Spinal cord (tissue), 10 donors: ENCODE data around the gene CCL7. TPM values are rescaled to one million over a fixed set of nuclear protein-coding genes. Genes with fewer than 3 reads are reported as not detected.
A peak's percentile ranks its signal among the peaks of the same experiment; 100 is the strongest.

Source experiments
- DNase-seq, 6 donors: peaks; one replicate each; pipeline versions ENCODE4 v3.0.0 to v3.0.0-alpha.2; 2013 to 2015; ENCODE audit warnings: low spot score in 6 of 6, low read depth in 4 of 6
- H3K27ac ChIP-seq: one replicate; pipeline ENCODE4 v1.5.1; 2013; ENCODE audit warnings: low read depth, low read length, control low read depth
- H3K27me3 ChIP-seq: one replicate; pipeline ENCODE4 v1.6.1; 2013; ENCODE audit warnings: low read length; ENCODE audit not compliant: control insufficient read depth, insufficient read depth
- H3K36me3 ChIP-seq: one replicate; pipeline ENCODE4 v1.6.1; 2013; ENCODE audit warnings: low read length; ENCODE audit not compliant: control insufficient read depth, insufficient read depth
- H3K4me1 ChIP-seq: one replicate; pipeline ENCODE4 v1.6.1; 2013; ENCODE audit warnings: low read length; ENCODE audit not compliant: control insufficient read depth, insufficient read depth
- H3K4me3 ChIP-seq: one replicate; pipeline ENCODE4 v1.5.1; 2013; ENCODE audit warnings: low read depth, low read length, control low read depth
- H3K9me3 ChIP-seq: one replicate; pipeline ENCODE4 v1.6.1; 2013; ENCODE audit warnings: low read length; ENCODE audit not compliant: control insufficient read depth, insufficient read depth
- WGBS: methylation state at CpG from one replicate; pipeline ENCODE4 v1.1.5; 2013; ENCODE audit warnings: missing lambda C conversion rate; ENCODE audit not compliant: insufficient coverage; 5-methylcytosine and 5-hydroxymethylcytosine counted together
- polyA plus RNA-seq, 2 donors: library from polyadenylated mRNA; unstranded; fragments of 120-200 nt; gene quantifications; one replicate each; pipeline ENCODE4 v1.2.1, GENCODE V29; 2013; ENCODE audit not compliant: insufficient read length in 2 of 2
- total RNA-seq, 2 donors: library from RNA; depleted of rRNA in 1 of 2; stranded (reverse); fragments of 120-200 nt in 1 of 2; fragments of >200 nt in 1 of 2; gene quantifications; one replicate each; pipeline versions ENCODE4 v1.2.3 to v1.2.4, GENCODE V29; 2013 to 2014
- donor health status: healthy.

CCL7 gene
- total and polyA plus RNA-seq, 4 donors: not detected

DNA sequence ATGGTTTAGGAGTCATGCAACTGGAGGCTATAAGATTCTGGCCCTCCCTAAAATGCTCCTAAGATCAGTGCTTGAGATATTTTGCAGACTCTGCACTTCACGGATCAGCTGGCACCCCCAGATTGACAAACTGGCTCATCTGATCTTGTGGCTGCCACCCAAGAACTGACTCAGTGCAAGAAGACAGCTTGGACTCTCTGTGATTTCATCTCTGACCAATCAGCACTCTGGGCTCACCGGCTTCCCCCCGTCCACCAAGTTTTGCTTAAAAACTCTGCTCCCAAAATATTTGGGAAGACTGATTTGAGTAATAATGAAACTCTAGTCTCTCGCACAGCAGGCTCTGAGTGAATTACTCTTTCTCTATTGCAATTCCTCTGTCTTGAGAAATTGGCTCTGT lies 41.2 kb upstream of the CCL7 start:
- Histone ChIP-seq H3K27ac (no peak overlapping the region), H3K27me3 (no peaks in the 10 kb centered on the region), H3K36me3 (no peaks in the 10 kb centered on the region), H3K4me3 (no peak overlapping the region), H3K9me3 (peaks cover 8% of the 10 kb centered on the region), H3K4me1 (peaks cover under 1% of the 10 kb centered on the region)
- WGBS: 88% methylated on average over 2 of the region's 4 CpGs
- DNase-seq: no peak

DNA sequence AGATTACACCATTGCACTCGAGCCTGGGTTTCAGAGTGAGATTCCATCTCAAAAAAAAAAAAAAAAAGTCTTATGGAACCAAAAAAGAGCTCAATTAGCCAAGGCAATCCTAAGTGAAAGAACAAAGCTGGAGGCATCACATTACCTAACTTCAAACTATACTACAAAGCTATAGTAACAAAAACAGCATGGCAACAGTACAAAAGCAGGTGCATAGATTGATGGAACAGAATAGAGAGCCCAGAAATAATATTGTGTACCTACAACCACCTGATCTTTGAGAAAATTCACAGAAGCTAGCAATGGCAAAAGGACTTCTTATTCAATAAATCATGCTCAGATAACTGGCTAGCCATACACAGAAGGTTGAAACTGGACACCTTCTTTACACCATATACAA lies 39.7 kb upstream of the CCL7 start:
- H3K27me3 ChIP-seq: no peaks in the 10 kb centered on the region
- peaks cover 8% of the 10 kb centered on the region for H3K9me3 ChIP-seq
- peaks cover 4% of the 10 kb centered on the region for H3K4me1 ChIP-seq
- no peak overlapping the region for H3K27ac ChIP-seq
- no peaks in the 10 kb centered on the region for H3K36me3 ChIP-seq
- WGBS: no CpG with 5 or more reads among the region's 1 CpG
- no peak for DNase-seq
- H3K4me3 ChIP-seq: no peak overlapping the region

DNA sequence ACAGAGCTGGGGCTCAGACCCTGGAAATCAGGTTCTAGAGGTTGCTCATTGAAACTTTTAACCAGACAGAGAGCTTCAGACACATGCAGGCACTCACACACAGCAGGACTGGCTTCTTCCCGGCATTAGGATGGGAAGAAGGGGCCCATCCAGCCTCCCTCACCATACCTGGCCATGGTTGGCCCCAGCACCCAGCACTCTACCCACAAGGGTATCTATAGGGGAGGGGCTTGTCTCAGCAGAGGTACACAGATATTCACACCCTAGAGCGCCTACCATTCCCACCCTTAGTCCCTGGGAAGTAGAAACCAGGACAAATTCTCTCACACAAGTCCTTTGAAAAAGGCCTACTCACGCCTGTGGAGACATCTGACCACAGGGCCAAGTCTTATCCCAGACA lies 35.4 kb upstream of the CCL7 start:
- Histone ChIP-seq H3K4me1 (peaks cover 11% of the 10 kb centered on the region), H3K36me3 (no peaks in the 10 kb centered on the region), H3K27me3 (no peaks in the 10 kb centered on the region), H3K4me3 (no peak overlapping the region), H3K27ac (peak overlapping the region; percentile 34), H3K9me3 (peaks cover 6% of the 10 kb centered on the region)
- DNase-seq: no peak
- WGBS: no CpG with 5 or more reads among the region's 3 CpGs

DNA sequence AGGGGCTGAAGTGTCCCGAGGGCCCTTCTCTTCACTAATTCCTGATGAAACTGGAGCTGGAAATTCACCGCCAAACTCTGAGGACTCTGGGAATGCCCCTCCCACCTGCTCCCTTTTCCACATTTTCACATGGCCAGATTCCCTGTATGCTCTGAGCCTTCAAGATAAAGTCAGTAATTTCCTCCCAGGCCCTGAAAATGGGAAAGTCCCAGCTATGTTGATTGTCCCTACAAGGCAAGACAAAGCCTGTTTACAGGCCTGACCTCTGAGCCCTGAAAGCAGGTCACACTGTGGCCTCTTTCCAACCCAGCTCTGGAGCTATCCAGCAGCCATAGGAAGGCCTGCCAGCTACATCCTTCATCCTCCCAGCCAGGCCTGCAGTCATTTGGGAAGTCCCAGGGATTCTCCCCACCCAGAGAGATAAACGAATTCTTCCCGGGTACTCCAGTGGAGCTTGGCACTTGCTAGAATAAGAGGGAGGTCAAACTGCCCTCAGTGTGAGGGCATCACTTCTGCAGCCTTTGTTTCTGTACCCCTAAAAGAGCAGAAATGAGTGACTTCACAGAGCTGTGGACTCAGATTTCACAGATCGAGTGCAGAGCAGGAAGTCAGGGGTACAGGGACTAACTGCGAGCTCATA lies 34.5 kb upstream of the CCL7 start:
- H3K9me3 ChIP-seq: peaks cover 2% of the 10 kb centered on the region
- no peaks in the 10 kb centered on the region for H3K27me3 ChIP-seq
- peak in 1 of 6 donors; percentile 58 for DNase-seq
- no peaks in the 10 kb centered on the region for H3K36me3 ChIP-seq
- WGBS: 70% methylated on average over 5 of the region's 6 CpGs
- peak overlapping the region; percentile 34 for H3K27ac ChIP-seq
- H3K4me3 ChIP-seq: no peak overlapping the region
- peaks cover 11% of the 10 kb centered on the region for H3K4me1 ChIP-seq

DNA sequence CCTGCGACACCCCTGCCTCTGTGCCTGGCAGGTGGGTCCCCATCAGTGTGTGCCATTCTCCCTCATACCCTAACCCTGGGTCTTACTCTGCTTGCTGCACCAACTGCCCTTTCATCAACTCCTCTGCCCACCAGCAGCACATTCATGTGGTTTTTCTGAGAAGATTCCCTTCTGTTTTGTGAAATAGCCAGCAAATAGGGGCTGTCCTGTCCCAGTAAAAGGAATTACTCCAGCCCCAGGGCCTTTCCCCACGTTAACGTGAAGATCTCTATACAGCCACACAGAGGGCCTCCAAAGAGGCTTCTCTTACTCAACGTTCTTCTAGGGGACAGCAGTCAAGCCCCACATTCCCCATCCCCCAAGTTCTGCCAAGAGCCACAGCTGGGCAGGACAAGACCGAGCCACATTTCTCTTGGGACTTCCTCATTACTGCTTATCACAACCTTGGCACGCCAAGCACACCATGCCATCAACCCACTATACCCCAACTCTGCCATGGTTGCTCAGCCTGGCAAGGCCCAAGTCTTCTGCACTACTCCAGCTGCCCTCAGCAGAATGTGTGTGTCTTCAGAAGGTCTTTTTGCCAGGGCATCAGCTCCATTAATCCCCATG lies 33.6 kb upstream of the CCL7 start:
- H3K4me1 ChIP-seq: peaks cover 11% of the 10 kb centered on the region
- H3K4me3 ChIP-seq: no peak overlapping the region
- H3K36me3 ChIP-seq: no peaks in the 10 kb centered on the region
- 81% methylated on average over 6 of the region's 6 CpGs for WGBS
- H3K9me3 ChIP-seq: no peaks in the 10 kb centered on the region
- no peaks in the 10 kb centered on the region for H3K27me3 ChIP-seq
- H3K27ac ChIP-seq: no peak overlapping the region
- no peak for DNase-seq

DNA sequence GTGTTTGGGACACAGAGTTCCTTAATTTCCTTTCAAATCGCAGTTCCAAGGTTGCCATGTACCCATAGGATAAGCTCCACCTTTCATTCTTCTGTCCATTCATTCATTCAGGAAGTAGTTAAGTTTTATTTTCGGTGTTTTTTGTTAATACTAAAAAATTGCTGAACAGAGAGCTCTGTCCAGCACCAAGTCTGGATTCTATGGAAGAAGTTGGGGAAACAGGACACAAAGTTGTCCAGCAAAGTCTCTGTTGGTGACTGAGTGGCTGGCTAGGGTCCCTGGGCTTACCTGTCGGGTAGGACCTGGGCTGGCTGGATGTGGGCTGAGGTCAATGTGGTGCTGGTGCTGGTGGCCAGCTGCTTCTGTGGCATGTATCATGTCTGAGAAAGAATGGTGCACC lies 32.6 kb upstream of the CCL7 start:
- no peak overlapping the region for H3K4me3 ChIP-seq
- no peak overlapping the region for H3K27ac ChIP-seq
- no peaks in the 10 kb centered on the region for H3K36me3 ChIP-seq
- WGBS: 100% methylated on average over 2 of the region's 3 CpGs
- DNase-seq: no peak
- no peaks in the 10 kb centered on the region for H3K27me3 ChIP-seq
- peaks cover 11% of the 10 kb centered on the region for H3K4me1 ChIP-seq
- H3K9me3 ChIP-seq: no peaks in the 10 kb centered on the region

DNA sequence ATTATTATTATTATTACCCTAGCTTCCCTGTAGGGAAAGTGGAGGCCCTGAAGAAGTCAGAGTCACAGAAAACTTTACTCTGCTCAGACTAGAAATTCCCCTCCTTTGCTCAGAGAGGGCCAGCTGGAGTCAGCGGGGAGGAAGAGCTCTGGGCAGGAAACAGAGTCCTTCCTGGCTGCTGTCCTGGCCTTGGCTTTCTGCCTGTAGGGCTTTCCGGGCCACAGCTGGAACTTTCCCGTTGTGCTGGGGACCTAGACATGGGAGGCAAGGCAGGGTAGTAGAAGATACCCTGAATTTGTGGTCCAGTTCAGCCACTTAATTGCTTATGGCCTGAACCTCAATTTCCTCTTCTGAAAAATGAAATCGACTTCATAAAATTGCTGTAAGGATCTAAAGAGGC lies 29.0 kb upstream of the CCL7 start:
- Histone ChIP-seq H3K9me3 (no peaks in the 10 kb centered on the region), H3K36me3 (no peaks in the 10 kb centered on the region), H3K27me3 (no peaks in the 10 kb centered on the region), H3K27ac (no peak overlapping the region), H3K4me1 (peaks cover 7% of the 10 kb centered on the region), H3K4me3 (no peak overlapping the region)
- peak in 1 of 6 donors; percentile 75 for DNase-seq
- 12% methylated on average over 3 of the region's 4 CpGs for WGBS

DNA sequence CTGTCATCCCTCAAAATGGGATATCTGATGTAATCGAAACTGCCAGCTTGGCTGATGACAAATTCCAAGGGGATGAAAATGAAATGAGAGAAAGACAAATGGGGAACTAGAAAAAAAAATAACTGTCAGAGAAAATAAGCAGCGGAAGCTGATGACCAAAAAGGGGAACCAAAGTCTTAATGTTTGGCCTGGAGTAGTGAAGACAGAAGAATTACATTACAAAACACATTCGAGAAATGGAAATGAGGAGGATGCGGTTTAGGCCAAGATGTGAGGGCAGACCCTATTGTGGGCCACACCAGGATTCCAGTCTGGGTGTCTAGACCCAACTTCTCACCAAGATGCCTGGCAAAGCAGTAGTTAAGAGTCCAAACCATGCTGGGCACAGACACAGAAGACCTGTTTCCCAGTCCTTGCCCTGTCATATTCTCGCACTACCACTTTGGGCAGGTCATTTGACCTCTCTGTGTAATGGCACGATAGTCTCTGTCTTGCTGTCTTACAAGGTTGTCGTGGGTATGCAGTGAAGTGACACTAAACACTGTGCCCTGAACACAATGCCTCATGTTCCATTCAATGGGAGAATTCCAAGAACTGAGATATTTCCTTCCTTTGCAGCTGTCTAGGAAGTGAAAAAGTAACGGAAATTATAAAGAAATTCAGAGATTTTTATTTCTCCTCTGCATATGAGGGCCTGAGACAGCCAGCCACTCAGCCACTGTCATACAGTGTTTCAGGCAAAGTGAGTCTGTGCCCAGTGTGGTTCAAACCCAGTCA lies 27.2 kb upstream of the CCL7 start:
- Histone ChIP-seq H3K27ac (no peak overlapping the region), H3K36me3 (no peaks in the 10 kb centered on the region), H3K9me3 (no peaks in the 10 kb centered on the region), H3K27me3 (no peaks in the 10 kb centered on the region), H3K4me3 (no peak overlapping the region), H3K4me1 (peaks cover 7% of the 10 kb centered on the region)
- no peak for DNase-seq
- WGBS: 85% methylated on average over 8 of the region's 8 CpGs

DNA sequence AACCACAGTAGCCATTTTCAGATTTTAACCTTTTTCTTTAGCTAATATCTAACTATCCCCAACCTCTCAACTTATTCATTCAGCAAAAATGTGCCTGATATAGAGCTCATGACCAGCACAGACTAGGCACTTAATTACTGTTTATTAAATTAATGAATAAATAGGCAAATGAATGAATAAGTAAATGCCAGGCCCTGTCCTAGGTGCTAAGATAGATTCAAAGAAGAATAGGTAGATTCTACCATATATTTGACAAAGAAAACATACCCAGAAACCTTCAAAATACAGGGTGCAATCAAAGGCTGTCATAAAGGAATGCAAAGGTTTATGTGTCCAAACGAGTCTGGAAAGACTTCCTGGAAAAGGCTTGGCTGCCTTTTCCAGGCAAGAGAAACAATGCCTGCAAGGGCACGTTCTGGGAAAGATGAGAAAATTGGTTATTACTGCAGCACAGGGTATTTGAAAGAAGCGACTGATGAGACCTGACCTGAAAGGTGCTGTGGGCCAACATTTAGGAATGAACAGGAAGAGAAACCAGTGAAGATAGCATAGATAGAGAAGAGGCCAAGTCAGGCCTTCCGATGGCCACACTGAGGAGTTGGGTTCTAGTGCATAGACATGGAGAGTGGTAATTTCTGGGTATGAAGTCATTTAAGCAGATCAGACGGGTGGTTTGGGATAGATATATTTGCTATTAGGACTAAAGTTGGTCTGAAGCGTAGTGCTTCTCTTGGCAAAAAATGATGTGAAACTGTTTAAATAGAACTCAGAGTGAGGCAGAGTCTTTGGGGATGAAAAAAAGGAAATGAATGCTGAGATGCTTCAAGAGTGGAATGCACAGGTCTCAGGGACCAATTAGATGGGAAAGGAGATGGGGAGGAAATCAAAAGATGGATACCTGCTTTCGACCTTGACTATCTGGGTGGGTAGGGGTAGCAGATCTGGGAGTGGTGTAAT lies 26.4 kb upstream of the CCL7 start:
- H3K27ac ChIP-seq: no peak overlapping the region
- H3K27me3 ChIP-seq: no peaks in the 10 kb centered on the region
- WGBS: 86% methylated on average over 7 of the region's 7 CpGs
- H3K36me3 ChIP-seq: no peaks in the 10 kb centered on the region
- DNase-seq: no peak
- no peaks in the 10 kb centered on the region for H3K9me3 ChIP-seq
- H3K4me1 ChIP-seq: peaks cover 5% of the 10 kb centered on the region
- no peak overlapping the region for H3K4me3 ChIP-seq
